HG03457 (cell line): Measurements from ENCODE around the gene NAALAD2.
"Not testable (repeated sequence)": the region's sequence is repeated elsewhere in the genome, so short reads cannot be mapped to it uniquely, and the experiment has no call there.

Experiments
- ATAC-seq: cut with Tn5 transposase; IDR thresholded peaks from one replicate; pipeline ENCODE4 v1.9.1; 2021; ENCODE audit warnings: moderate number of reproducible peaks; ENCODE audit not compliant: unreplicated experiment

Gene NAALAD2

DNA sequence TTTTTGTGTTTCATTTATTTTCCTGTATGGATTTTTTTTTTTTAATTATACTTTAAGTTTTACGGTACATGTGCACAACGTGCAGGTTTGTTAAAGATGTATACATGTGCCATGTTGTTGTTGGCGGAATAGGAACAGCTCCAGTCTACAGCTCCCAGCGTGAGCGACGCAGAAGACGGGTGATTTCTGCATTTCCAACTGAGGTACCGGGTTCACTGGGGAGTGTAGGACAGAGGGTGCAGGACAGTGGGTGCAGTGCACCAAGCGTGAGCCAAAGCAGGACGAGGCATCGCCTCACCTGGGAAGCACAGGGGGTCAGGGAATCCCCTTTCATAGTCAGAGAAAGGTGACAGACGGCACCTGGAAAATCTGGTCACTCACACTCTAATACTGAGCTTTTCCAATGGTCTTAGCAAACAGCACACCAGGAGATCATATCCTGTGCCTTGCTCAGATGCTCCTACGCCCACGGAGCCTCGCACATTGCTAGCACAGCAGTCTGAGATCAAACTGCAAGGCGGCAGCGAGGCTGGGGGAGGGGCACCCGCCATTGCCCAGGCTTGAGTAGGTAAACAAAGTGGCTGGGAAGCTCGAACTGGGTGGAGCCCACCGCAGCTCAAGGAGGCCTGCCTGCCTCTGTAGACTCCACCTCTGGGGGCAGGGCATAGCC lies 105.6 kb downstream of the NAALAD2 start:
- ATAC-seq = not testable (repeated sequence)

- ATAC-seq = no peak
Observed at GRCh38 chr11:90241414-90241813, 107.0 kb downstream of the NAALAD2 start.
